ENCODE measurements around the gene GRIA4. TPM values are rescaled to one million over a fixed set of nuclear protein-coding genes. Genes with fewer than 3 reads are reported as not detected.

GRIA4 gene
- total RNA-seq, 4 donors from 2014 or later = 0.08 to 1.0 (median 0.76) TPM

DNA sequence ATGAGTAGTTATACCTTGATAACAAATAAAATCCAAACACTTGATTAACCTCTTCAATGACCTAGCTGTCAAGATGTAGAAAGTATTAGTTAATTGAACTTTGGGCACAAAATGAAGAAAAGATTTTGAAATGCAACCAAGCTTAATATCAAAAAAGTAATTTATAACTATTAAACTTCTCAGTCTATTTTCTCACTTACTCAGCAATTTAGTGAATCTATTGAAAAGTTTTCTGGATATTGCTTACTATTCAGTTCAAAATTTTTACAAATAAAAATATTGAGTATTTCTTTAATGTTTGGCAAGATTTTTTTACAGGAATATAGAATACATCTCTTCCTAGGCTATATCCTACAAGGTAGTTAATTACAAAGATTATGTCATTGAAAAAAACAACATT is 192.5 kb downstream of the GRIA4 start:
- intact Hi-C loops (cut with DNase I; ENCODE audit: low total_unique reads) = no loop called here
- no peak for DNase-seq (ENCODE audit: low spot score in 2 of 2)
- no peak overlapping the region for H3K4me3 ChIP-seq (ENCODE audit: low read depth, poor library complexity, severe bottlenecking)
- no peak for TF ChIP-seq POLR2A (IDR thresholded peaks at IDR 0.05)
- TF ChIP-seq, protein P1, sequence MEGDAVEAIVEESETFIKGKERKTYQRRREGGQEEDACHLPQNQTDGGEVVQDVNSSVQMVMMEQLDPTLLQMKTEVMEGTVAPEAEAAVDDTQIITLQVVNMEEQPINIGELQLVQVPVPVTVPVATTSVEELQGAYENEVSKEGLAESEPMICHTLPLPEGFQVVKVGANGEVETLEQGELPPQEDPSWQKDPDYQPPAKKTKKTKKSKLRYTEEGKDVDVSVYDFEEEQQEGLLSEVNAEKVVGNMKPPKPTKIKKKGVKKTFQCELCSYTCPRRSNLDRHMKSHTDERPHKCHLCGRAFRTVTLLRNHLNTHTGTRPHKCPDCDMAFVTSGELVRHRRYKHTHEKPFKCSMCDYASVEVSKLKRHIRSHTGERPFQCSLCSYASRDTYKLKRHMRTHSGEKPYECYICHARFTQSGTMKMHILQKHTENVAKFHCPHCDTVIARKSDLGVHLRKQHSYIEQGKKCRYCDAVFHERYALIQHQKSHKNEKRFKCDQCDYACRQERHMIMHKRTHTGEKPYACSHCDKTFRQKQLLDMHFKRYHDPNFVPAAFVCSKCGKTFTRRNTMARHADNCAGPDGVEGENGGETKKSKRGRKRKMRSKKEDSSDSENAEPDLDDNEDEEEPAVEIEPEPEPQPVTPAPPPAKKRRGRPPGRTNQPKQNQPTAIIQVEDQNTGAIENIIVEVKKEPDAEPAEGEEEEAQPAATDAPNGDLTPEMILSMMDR (IDR thresholded peaks at IDR 0.05) = no peak

DNA sequence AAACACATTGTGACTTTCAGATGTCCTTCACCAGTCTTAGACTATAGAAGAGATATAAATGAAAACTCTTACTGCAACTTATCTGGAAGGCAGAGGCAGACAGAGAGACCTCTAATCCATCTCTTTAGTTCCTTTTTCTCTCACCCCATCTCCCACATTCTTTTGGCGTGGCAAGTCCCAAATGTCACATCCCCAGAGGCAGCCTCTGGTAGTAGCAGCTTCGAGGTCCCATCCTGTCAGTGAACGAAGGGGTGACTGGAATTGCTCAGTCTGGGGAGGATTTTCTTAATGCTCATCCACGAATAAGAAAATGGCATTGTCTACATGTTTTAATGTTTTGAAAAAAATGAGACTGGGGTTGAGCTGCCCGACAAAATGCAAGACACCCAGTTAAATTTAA is 201.4 kb downstream of the GRIA4 start:
- intact Hi-C loops (cut with DNase I; ENCODE audit: low total_unique reads) = no loop called here
- H3K4me3 ChIP-seq (ENCODE audit: low read depth, poor library complexity, severe bottlenecking) = no peak overlapping the region
- 74 to 85% methylated on average over 5 of the region's 5 CpGs for WGBS, 2 donors
- no peak for TF ChIP-seq POLR2A (IDR thresholded peaks at IDR 0.05)
- TF ChIP-seq, protein P1 (IDR thresholded peaks at IDR 0.05) = no peak
- no peak for DNase-seq (ENCODE audit: low spot score in 2 of 2)

DNA sequence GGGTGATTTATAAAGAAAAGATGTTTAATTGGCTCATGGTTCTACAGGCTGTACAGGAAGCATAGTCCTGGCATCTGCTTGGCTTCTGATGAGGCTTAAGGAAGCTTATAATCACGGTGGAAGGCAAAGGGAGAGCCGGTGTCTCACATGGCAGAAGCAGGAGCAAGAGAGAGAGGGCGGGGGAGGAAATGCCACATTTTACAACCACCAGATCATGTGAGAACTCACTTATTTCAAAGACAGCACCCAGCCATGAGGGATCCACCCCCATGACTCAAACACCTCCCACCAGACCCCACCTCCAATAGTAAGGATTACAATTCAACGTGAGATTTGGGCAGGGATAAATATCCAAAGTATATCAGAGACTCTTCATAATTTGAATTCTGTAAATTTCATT is 211.5 kb downstream of the GRIA4 start:
- H3K4me3 ChIP-seq (ENCODE audit: low read depth, poor library complexity, severe bottlenecking) = no peak overlapping the region
- intact Hi-C loops (cut with DNase I; ENCODE audit: low total_unique reads) = no loop called here
- DNase-seq (ENCODE audit: low spot score in 2 of 2) = no peak
- WGBS, 2 donors = 61 to 67% methylated on average over 4 of the region's 4 CpGs
- no peak for TF ChIP-seq POLR2A (IDR thresholded peaks at IDR 0.05)
- TF ChIP-seq, protein P1 (IDR thresholded peaks at IDR 0.05) = no peak

DNA sequence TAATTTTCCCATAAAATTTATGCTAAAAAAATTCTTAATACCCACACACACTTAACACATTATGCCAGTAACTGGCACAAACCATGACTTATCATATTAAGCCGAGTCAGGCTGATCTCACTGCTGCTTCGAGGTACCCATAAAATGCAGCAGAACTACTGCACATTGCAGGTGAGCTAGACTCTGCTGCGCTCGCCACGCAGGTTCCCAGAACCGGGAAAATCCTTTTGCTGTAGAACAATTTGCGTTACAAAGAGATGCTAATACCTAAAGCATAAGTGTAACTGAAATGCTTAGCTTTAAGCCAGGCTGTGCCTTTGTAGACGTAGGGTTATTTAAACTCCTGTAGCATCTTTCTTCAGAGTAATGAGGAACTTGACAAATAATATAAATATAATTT is 211.9 kb downstream of the GRIA4 start:
- WGBS, 2 donors = 83 to 84% methylated on average over 8 of the region's 8 CpGs
- DNase-seq (ENCODE audit: low spot score in 2 of 2) = no peak
- H3K4me3 ChIP-seq (ENCODE audit: low read depth, poor library complexity, severe bottlenecking) = no peak overlapping the region
- intact Hi-C loops (cut with DNase I; ENCODE audit: low total_unique reads) = no loop called here
- TF ChIP-seq, protein P1 (IDR thresholded peaks at IDR 0.05) = no peak
- TF ChIP-seq POLR2A (IDR thresholded peaks at IDR 0.05) = no peak

DNA sequence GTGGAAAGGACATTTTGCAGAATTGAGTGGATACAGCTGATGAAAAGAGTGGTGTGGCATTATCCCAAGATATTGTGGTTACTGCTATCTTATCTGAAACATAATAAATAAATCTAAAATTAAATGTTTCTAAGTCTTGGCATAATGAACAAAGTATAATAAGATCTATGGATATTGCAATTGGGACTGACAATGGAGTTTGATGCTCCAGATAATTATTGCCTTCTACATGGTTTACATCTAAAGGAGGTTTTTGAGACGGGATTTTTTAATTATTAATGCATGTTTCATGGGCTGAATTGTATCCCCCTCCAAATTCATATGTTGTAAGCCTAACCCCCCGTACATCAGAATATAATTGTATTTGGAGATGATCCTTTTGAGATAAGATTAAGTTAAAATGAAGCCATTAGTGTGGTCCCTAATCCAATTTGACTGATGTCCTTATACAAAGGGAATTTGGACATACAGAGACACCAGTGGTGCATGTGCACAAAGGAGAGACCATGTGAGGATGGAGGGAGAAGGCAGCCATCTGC is 213.7 kb downstream of the GRIA4 start:
- no peak for DNase-seq (ENCODE audit: low spot score in 2 of 2)
- H3K4me3 ChIP-seq (ENCODE audit: low read depth, poor library complexity, severe bottlenecking) = no peak overlapping the region
- TF ChIP-seq, protein P1 (IDR thresholded peaks at IDR 0.05) = no peak
- no peak for TF ChIP-seq POLR2A (IDR thresholded peaks at IDR 0.05)
- intact Hi-C loops (cut with DNase I; ENCODE audit: low total_unique reads) = no loop called here
- WGBS, 2 donors = 72 to 78% methylated on average over 2 of the region's 2 CpGs

DNA sequence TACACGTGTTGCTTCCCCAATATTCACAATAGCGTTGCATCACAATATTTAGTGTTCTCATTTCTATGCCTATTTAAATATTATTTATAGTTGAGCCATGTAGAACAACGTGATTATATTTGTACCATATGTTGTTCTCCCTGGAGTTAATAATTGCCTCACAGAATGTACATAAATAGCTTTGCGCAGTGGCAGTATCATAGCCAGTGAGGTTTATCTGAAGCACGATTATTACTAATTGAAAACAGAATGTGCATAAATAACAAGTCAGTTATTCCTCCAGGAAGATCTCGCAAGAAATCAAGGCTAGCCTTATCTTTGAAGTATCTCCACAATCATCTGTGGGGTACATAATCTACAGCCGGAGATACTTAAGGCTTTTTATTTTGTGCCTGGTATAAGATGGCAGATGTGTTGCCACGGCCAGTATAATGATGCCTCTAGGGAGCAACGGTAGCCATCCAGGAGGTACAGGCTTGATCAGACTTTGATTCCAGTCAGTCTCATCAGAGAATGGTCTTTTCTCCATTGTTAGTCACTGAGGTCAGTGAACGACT is 214.7 kb downstream of the GRIA4 start:
- H3K4me3 ChIP-seq (ENCODE audit: low read depth, poor library complexity, severe bottlenecking) = no peak overlapping the region
- intact Hi-C loops (cut with DNase I; ENCODE audit: low total_unique reads) = no loop called here
- TF ChIP-seq, protein P1 (IDR thresholded peaks at IDR 0.05) = no peak
- TF ChIP-seq POLR2A (IDR thresholded peaks at IDR 0.05) = no peak
- DNase-seq (ENCODE audit: low spot score in 2 of 2) = no peak
- WGBS, 2 donors = 61 to 64% methylated on average over 10 of the region's 10 CpGs

Data from lower leg skin (tissue), 4 donors.